ENCODE data around the gene SUSD4.

- TF ChIP-seq, protein P1, sequence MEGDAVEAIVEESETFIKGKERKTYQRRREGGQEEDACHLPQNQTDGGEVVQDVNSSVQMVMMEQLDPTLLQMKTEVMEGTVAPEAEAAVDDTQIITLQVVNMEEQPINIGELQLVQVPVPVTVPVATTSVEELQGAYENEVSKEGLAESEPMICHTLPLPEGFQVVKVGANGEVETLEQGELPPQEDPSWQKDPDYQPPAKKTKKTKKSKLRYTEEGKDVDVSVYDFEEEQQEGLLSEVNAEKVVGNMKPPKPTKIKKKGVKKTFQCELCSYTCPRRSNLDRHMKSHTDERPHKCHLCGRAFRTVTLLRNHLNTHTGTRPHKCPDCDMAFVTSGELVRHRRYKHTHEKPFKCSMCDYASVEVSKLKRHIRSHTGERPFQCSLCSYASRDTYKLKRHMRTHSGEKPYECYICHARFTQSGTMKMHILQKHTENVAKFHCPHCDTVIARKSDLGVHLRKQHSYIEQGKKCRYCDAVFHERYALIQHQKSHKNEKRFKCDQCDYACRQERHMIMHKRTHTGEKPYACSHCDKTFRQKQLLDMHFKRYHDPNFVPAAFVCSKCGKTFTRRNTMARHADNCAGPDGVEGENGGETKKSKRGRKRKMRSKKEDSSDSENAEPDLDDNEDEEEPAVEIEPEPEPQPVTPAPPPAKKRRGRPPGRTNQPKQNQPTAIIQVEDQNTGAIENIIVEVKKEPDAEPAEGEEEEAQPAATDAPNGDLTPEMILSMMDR (IDR thresholded peaks at IDR 0.05), result no peak
- TF ChIP-seq EP300 (IDR thresholded peaks at IDR 0.05) (no peak), POLR2AphosphoS5 (IDR thresholded peaks at IDR 0.05) (no peak), POLR2A (IDR thresholded peaks at IDR 0.05) (no peak)
Observed at GRCh38 chr1:223219318-223219635, 144.7 kb downstream of the SUSD4 start.

Data from gastroesophageal sphincter (tissue), 3 donors.